IPS DF 6.9 (cell line): Measurements from ENCODE around the gene SRGAP3.

Experiments used
- DNase-seq: peaks from one replicate; pipeline ENCODE4 v3.0.0-alpha.2; 2013; ENCODE audit warnings: low read depth, low spot score
- H3K27ac ChIP-seq: one replicate; pipeline ENCODE4 v1.5.1; 2013; ENCODE audit warnings: low read length, control low read depth
- H3K27me3 ChIP-seq: 2 replicates; pipeline ENCODE4 v1.6.1; 2013; ENCODE audit warnings: mild to moderate bottlenecking, low read length; ENCODE audit not compliant: control insufficient read depth, insufficient read depth
- H3K36me3 ChIP-seq: 2 replicates; pipeline ENCODE4 v1.6.1; 2013; ENCODE audit warnings: low read length; ENCODE audit not compliant: control insufficient read depth, insufficient read depth
- H3K4me1 ChIP-seq: 2 replicates; pipeline ENCODE4 v1.6.1; 2013; ENCODE audit warnings: low read length; ENCODE audit not compliant: control insufficient read depth, insufficient read depth
- H3K4me3 ChIP-seq: 2 replicates; pipeline ENCODE4 v1.5.1; 2013; ENCODE audit warnings: mild to moderate bottlenecking, low read length
- H3K9me3 ChIP-seq: 2 replicates; pipeline ENCODE4 v1.6.1; 2013; ENCODE audit warnings: low read length, inconsistent platforms; ENCODE audit not compliant: control insufficient read depth, insufficient read depth
- WGBS: extraction: QIAGEN DNeasy Blood & Tissue Kit; methylation state at CpG from one replicate; pipeline ENCODE4 v1.1.7; 2013; ENCODE audit warnings: mixed read lengths, missing lambda C conversion rate; ENCODE audit not compliant: insufficient read length, insufficient coverage; 5-methylcytosine and 5-hydroxymethylcytosine counted together

The SRGAP3 gene

DNA sequence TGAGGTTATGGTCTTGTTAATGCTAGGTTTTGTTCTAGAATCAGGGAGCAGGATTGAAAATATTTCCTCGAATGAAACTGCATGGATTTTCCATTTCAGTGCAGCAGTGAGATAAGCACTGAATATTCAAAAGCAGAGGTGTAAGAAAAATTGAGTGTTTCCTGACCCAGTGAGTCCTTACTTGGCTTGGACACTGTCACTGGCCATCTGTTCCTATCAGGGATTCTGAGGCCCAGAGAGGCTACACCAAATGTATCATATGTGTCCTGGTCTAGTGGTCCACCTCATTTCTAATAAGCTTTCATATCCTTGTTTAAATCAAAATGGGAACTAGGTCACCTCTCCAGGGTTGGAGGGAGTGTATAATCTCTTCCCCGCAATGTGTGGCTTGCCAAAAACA lies 225.1 kb downstream of the SRGAP3 start:
- H3K36me3 ChIP-seq, result no peaks in the 10 kb centered on the region
- no peaks in the 10 kb centered on the region for H3K9me3 ChIP-seq
- no peak overlapping the region for H3K27ac ChIP-seq
- WGBS, result no CpG with 5 or more reads among the region's 2 CpGs
- no peak overlapping the region for H3K4me3 ChIP-seq
- peaks cover 3% of the 10 kb centered on the region; the same call in 1 of the 2 replicates for H3K4me1 ChIP-seq
- no peaks in the 10 kb centered on the region; the same call in 1 of the 2 replicates for H3K27me3 ChIP-seq
- DNase-seq, result no peak

DNA sequence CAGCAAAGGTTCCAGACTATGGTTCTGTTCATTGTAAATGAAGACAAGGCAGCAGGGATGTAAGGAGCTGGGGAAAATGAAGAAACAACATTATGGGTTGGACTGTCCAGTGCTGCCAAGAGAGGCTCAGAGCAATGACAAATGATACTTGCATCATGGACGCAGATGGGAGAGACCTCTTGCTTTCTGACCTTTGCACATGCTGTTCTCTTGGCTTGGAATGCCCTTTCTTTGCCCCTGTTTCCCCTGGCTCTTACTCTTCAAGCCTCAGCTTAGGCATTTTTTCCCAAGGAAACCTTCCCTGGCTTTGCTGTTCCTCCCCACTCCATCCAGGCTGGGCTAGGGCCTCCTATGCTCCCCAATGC lies 226.2 kb downstream of the SRGAP3 start:
- no peak overlapping the region for H3K4me3 ChIP-seq
- no peaks in the 10 kb centered on the region for H3K9me3 ChIP-seq
- peaks cover 3% of the 10 kb centered on the region; the same call in 1 of the 2 replicates for H3K4me1 ChIP-seq
- H3K27me3 ChIP-seq, result no peaks in the 10 kb centered on the region; the same call in 1 of the 2 replicates
- no peak overlapping the region for H3K27ac ChIP-seq
- H3K36me3 ChIP-seq, result no peaks in the 10 kb centered on the region
- DNase-seq, result no peak
- no CpG with 5 or more reads among the region's 1 CpG for WGBS

DNA sequence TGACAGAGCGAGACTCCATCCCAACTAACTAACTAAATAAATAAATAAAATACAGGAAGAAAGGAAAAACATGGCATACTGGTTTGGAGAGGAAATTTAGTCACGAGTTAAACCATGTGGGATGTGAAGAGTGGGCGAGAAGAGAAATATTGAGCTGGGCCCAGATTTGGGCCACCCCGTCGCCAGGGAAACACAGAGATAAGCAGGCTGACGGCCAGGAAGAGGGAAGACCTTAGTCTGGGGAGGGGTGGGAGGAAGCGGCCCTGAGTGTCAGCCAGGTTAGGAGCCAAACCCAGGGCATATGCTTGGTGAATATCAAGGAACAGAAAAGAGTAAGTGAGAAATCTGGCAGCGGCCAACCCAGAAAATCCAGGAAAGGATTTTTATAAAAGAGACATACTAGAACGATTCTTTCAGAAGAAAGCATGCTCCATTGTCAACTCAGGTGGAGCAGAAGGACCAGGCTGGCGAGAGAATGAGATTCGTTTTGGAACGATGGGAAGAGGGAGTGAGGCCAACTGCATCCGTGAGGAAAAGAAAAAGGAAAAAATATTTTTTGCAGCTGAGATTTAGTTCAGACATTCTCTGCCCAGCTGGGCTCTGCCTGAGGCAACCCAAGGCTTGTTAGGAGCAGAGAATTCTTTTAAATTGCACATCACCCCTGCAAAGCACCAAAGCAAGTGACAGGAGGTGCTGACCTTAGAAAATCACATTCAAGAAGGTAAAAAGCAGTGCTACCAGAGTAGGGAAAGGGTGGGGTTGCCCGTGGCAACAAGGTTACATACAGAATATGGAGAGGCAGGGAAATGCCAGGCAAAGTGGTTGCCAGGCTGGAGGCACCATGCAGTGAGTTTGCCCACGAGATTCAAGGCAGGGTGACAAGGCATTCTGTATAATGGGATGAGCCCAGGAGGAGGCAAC lies 226.9 kb downstream of the SRGAP3 start:
- Histone ChIP-seq H3K4me1 (peaks cover 3% of the 10 kb centered on the region; the same call in 1 of the 2 replicates), H3K27ac (no peak overlapping the region), H3K27me3 (no peaks in the 10 kb centered on the region; the same call in 1 of the 2 replicates), H3K4me3 (no peak overlapping the region), H3K9me3 (no peaks in the 10 kb centered on the region), H3K36me3 (no peaks in the 10 kb centered on the region)
- WGBS, result no CpG with 5 or more reads among the region's 15 CpGs
- DNase-seq, result no peak

DNA sequence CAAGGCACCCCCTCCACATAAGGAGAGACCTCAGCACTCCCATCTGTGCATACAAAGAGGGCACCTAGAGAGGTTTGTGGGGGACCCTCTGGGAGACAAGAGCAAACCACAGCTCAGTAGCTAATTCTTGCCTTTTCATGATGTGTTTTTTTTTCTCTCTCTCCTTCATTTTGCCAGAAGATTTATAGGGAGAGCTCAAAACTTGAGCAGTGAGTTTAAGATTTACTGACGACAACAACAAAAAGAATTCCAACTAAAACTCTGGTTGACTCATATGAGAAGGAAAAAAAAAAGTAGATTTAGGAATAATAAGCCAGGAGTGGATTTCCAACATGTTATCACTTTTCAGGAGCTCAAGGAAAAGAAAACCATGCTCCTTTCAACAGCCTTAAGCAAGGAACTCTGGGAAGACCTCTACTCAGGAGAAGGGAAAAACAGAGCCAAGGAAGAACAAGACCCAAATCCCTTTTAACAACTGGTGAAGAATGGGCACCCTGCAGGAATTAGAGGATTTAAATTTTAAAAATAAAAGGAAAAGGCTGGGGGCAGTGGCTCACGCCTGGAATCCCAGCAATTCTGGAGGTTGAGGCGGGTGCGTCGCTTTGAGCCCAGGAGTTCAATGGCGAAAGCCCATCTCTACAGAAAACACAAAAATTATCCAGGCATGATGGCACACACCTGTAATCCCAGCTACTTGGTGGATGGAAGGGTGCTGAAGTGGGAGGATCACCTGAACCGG lies 228.0 kb downstream of the SRGAP3 start:
- no peak for DNase-seq
- no peaks in the 10 kb centered on the region for H3K9me3 ChIP-seq
- WGBS, result no CpG with 5 or more reads among the region's 7 CpGs

DNA sequence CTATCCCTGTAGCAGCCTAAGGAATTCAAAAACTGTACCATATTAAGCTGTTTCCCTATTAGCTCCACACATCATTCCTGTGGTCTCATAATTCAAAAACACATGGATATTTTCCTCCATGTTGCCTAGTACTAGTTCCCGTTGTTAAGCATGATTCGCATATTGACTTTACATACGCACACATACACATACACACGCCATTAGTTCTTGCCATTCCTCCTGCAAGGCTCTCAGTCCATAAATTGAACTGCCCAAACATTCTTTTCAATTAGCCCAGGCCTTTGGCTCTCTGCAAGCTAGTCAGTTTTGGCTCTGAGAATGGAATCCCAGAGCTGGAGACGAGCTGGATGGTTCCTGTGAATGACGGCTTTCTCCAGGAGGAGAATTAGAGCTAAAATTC lies 229.0 kb downstream of the SRGAP3 start:
- Histone ChIP-seq H3K9me3 (no peaks in the 10 kb centered on the region), H3K27ac (no peak overlapping the region), H3K4me1 (peaks cover 3% of the 10 kb centered on the region; the same call in 1 of the 2 replicates), H3K4me3 (no peak overlapping the region), H3K27me3 (no peaks in the 10 kb centered on the region; the same call in 1 of the 2 replicates), H3K36me3 (no peaks in the 10 kb centered on the region)
- WGBS, result no CpG with 5 or more reads among the region's 6 CpGs
- DNase-seq, result no peak

More for the DNA sequence above, 228.0 kb downstream of the SRGAP3 start:
- peaks cover 3% of the 10 kb centered on the region; the same call in 1 of the 2 replicates for H3K4me1 ChIP-seq
- H3K27ac ChIP-seq, result no peak overlapping the region
- no peaks in the 10 kb centered on the region; the same call in 1 of the 2 replicates for H3K27me3 ChIP-seq
- H3K4me3 ChIP-seq, result no peak overlapping the region
- no peaks in the 10 kb centered on the region for H3K36me3 ChIP-seq

DNA sequence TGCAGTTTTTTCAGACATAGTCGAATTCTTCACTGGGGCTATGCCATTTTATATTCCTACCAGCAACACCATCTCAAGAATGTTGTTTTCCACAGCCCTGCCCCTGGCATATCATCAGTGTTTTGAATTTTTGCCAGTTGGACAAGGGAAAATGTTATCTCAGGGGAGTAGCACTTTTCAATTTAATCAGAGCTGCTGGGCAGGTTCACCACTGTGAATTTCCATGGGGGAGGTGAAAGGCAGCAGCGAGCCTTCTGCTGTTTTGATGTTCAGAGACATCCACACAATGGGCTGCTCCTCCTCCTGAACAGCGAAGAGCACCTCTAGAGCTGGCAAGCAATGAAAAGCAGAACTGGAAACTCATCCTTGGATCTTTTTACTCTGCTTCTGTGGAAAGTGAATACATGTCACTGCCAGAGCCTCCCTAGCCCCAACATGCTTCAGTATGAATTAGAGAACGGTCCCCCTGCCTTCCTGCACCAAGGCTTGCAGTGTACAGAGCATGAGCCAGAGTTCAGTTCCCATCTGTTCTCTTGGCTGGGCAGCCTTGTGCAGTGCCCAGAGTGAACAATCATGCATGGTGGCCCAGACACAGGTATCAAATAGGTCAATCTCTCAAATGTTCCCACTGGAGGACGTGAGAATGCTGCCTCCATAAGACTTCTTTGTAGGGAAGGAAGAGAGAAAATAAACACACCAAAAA lies 230.0 kb downstream of the SRGAP3 start:
- Histone ChIP-seq H3K9me3 (no peaks in the 10 kb centered on the region), H3K27ac (no peak overlapping the region), H3K4me3 (no peak overlapping the region), H3K4me1 (peaks cover 3% of the 10 kb centered on the region; the same call in 1 of the 2 replicates), H3K36me3 (no peaks in the 10 kb centered on the region), H3K27me3 (no peaks in the 10 kb centered on the region; the same call in 1 of the 2 replicates)
- no peak for DNase-seq
- no CpG with 5 or more reads among the region's 5 CpGs for WGBS

DNA sequence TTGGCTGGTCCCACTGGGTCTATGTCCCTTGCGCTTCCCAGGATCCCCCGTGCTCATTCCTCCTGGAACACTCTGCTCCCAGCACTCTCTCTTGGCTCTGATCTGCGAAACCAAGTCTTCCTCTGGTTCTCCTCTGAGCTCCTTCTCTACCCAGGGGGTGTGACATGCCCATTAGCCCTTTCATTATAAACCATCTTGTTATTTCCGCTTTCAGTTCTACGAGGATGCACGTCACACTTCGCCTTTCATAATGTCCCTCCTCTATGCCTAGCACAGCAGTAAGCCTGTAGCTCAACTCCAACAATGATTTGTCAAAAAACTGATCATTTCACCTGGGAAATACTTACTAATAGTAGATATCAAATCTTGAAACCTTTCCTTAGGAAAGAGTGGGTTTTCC lies 234.2 kb downstream of the SRGAP3 start:
- Histone ChIP-seq H3K4me3 (no peak overlapping the region), H3K27me3 (no peaks in the 10 kb centered on the region), H3K9me3 (no peaks in the 10 kb centered on the region), H3K36me3 (peaks cover 3% of the 10 kb centered on the region; the same call in 1 of the 2 replicates), H3K27ac (no peak overlapping the region), H3K4me1 (no peaks in the 10 kb centered on the region)
- WGBS, result no CpG with 5 or more reads among the region's 7 CpGs
- DNase-seq, result no peak

DNA sequence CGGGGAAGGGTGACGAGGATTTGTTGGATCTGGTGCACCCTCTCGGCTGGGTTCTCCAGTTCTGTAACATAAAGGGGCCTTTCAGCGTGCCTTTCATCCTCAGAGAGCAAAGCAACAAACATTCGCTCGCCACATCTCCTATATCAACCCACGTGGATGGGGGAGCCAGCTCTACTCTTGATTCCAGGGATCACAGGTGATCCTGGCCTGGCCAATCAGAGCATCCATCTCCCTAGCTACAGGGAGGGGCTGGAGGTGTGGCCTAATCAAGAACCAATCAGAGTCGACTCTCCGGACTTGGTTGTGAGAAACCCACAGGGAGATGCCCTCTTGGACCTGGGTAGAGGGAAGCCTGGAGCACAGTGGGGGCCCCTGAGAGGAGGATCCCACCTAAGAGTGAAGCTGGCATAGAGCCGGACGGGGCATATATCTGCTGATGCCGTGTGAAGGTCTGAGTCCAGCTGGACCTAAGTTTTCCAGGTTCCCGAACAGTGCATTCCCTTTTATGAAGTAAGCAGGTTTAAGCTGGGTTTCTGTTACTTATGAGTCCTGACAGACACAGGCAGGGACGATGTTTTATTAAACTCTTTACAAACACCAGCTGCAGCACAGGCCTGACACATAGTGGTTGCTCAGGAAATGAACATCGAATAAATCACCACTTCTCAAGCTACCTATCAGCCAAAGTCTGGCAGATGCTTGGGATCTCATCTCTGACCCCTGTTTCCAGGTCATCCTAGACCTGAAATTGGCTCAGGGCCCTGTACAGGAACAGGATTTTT lies 235.5 kb downstream of the SRGAP3 start:
- no peak for DNase-seq
- peaks cover 3% of the 10 kb centered on the region; the same call in 1 of the 2 replicates for H3K36me3 ChIP-seq
- no peak overlapping the region for H3K4me3 ChIP-seq
- H3K27me3 ChIP-seq, result no peaks in the 10 kb centered on the region
- H3K27ac ChIP-seq, result no peak overlapping the region
- WGBS, result no CpG with 5 or more reads among the region's 15 CpGs
- H3K4me1 ChIP-seq, result no peaks in the 10 kb centered on the region
- H3K9me3 ChIP-seq, result no peaks in the 10 kb centered on the region

DNA sequence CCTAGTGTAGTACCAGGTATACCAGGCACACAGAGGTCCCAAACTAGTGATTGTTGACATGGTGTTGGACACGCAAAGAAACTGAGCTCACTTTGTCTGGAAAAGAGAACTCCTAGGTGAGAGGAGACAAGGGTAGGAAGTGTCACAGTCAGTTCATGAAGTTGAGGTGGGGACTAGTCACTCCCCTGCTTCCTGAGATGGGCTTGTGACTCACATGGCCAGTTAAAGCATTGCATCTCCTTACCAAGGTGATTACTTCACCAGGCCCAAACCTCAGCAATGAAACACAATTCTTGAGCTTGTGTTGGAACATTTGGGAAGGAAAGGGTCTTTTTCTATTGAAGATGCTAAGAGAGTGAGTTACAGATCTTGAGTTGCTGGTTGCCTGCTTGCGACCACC lies 236.9 kb downstream of the SRGAP3 start:
- no peak for DNase-seq
- no peaks in the 10 kb centered on the region for H3K4me1 ChIP-seq
- no peak overlapping the region for H3K27ac ChIP-seq
- WGBS, result no CpG with 5 or more reads among the region's 2 CpGs
- no peaks in the 10 kb centered on the region for H3K9me3 ChIP-seq
- H3K27me3 ChIP-seq, result no peaks in the 10 kb centered on the region
- H3K36me3 ChIP-seq, result peaks cover 3% of the 10 kb centered on the region; the same call in 1 of the 2 replicates
- H3K4me3 ChIP-seq, result no peak overlapping the region
